Left renal cortex interstitium (tissue), 4 donors: ENCODE measurements around the gene CAPRIN2. TPM values are rescaled to one million over a fixed set of nuclear protein-coding genes. Genes with fewer than 3 reads are reported as not detected.

Experiments
- DNase-seq, 4 donors: peaks; one replicate each; pipeline ENCODE4 v3.0.0-alpha.2; 2013; ENCODE audit warnings: low read depth in 4 of 4, low spot score in 2 of 4, missing footprints in 1 of 4
- polyA plus RNA-seq, 4 donors: library from polyadenylated mRNA; unstranded; fragments of 120-200 nt; gene quantifications; one replicate each; pipeline ENCODE4 v1.2.1, GENCODE V29; 2013; ENCODE audit not compliant: insufficient read length in 4 of 4

Gene CAPRIN2
- 10 to 100 TPM; 27.2 to 59.7 (median 43.1) TPM for polyA plus RNA-seq

- peak; percentile 65 to 89 (median 84) for DNase-seq
These were observed at the start of gene CAPRIN2 for GRCh38 chr12:30754750-30755394. Gene CAPRIN2, minus strand, starts transcription at chr12:30754951. Its CDS starts 1,431 bp downstream, at chr12:30753520.

- no peak for DNase-seq
These were observed 42.9 kb upstream of the CAPRIN2 start for GRCh38 chr12:30797689-30798088.

GRCh38 chr12:30796891-30797371, 42.2 kb upstream of the CAPRIN2 start:
- DNase-seq: no peak

- peak in 2 of 4 donors; percentile 53 to 62 for DNase-seq
These were observed 41.6 kb upstream of the CAPRIN2 start for GRCh38 chr12:30796313-30796780.

GRCh38 chr12:30795410-30796312, 40.9 kb upstream of the CAPRIN2 start:
- peak in 1 of 4 donors; percentile 54 for DNase-seq

- DNase-seq: no peak
These were observed 40.0 kb upstream of the CAPRIN2 start for GRCh38 chr12:30794591-30795409.

GRCh38 chr12:30794020-30794419, 39.3 kb upstream of the CAPRIN2 start:
- no peak for DNase-seq

GRCh38 chr12:30792648-30793499, 38.1 kb upstream of the CAPRIN2 start:
- no peak for DNase-seq

- no peak for DNase-seq
These were observed 37.3 kb upstream of the CAPRIN2 start for GRCh38 chr12:30792085-30792484.

GRCh38 chr12:30788754-30789153, 34.0 kb upstream of the CAPRIN2 start:
- DNase-seq: no peak

GRCh38 chr12:30785630-30786029, 30.9 kb upstream of the CAPRIN2 start:
- no peak for DNase-seq

GRCh38 chr12:30784508-30784907, 29.8 kb upstream of the CAPRIN2 start:
- DNase-seq: no peak

- no peak for DNase-seq
These were observed 29.2 kb upstream of the CAPRIN2 start for GRCh38 chr12:30783946-30784345.

- no peak for DNase-seq
These were observed 27.8 kb upstream of the CAPRIN2 start for GRCh38 chr12:30782316-30783173.

GRCh38 chr12:30779578-30779977, 24.8 kb upstream of the CAPRIN2 start:
- DNase-seq: no peak

- DNase-seq: no peak
These were observed 24.4 kb upstream of the CAPRIN2 start for GRCh38 chr12:30779178-30779577.

- no peak for DNase-seq
These were observed 19.8 kb upstream of the CAPRIN2 start for GRCh38 chr12:30774599-30774998.

GRCh38 chr12:30769802-30770201, 15.1 kb upstream of the CAPRIN2 start:
- DNase-seq: no peak

- DNase-seq: no peak
These were observed 9.5 kb upstream of the CAPRIN2 start for GRCh38 chr12:30764251-30764650.
